ENCODE results near the gene RPS6KC1.
"Not testable (repeated sequence)": the region's sequence is repeated elsewhere in the genome, so short reads cannot be mapped to it uniquely, and the experiment has no call there.

The RPS6KC1 gene

GRCh38 chr1:213292614-213293013, 241.6 kb downstream of the RPS6KC1 start:
- H3K4me3 ChIP-seq (ENCODE audit: low read depth, low read length): no peak overlapping the region
- no peak for TF ChIP-seq CTCF (IDR thresholded peaks at IDR 0.05; ENCODE audit: borderline replicate concordance, insufficient read depth, low read depth, low read length)

GRCh38 chr1:213295860-213296259, 244.8 kb downstream of the RPS6KC1 start:
- no peak overlapping the region for H3K4me3 ChIP-seq (ENCODE audit: low read depth, low read length)
- TF ChIP-seq CTCF (IDR thresholded peaks at IDR 0.05; ENCODE audit: borderline replicate concordance, insufficient read depth, low read depth, low read length): no peak

GRCh38 chr1:213296558-213296957, 245.5 kb downstream of the RPS6KC1 start:
- H3K4me3 ChIP-seq (ENCODE audit: low read depth, low read length): no peak overlapping the region
- no peak for TF ChIP-seq CTCF (IDR thresholded peaks at IDR 0.05; ENCODE audit: borderline replicate concordance, insufficient read depth, low read depth, low read length)

GRCh38 chr1:213297021-213297420, 246.0 kb downstream of the RPS6KC1 start:
- H3K4me3 ChIP-seq (ENCODE audit: low read depth, low read length): no peak overlapping the region
- TF ChIP-seq CTCF (IDR thresholded peaks at IDR 0.05; ENCODE audit: borderline replicate concordance, insufficient read depth, low read depth, low read length): no peak

GRCh38 chr1:213300433-213300832, 249.4 kb downstream of the RPS6KC1 start:
- TF ChIP-seq CTCF (IDR thresholded peaks at IDR 0.05; ENCODE audit: borderline replicate concordance, insufficient read depth, low read depth, low read length): no peak
- H3K4me3 ChIP-seq (ENCODE audit: low read depth, low read length): no peak overlapping the region

- H3K4me3 ChIP-seq (ENCODE audit: low read depth, low read length): not testable (repeated sequence)
These were observed 250.5 kb downstream of the RPS6KC1 start for GRCh38 chr1:213301524-213301923.

- no peak overlapping the region for H3K4me3 ChIP-seq (ENCODE audit: low read depth, low read length)
- TF ChIP-seq CTCF (IDR thresholded peaks at IDR 0.05; ENCODE audit: borderline replicate concordance, insufficient read depth, low read depth, low read length): no peak
These were observed 252.2 kb downstream of the RPS6KC1 start for GRCh38 chr1:213303286-213303685.

- TF ChIP-seq CTCF (IDR thresholded peaks at IDR 0.05; ENCODE audit: borderline replicate concordance, insufficient read depth, low read depth, low read length): no peak
- no peak overlapping the region for H3K4me3 ChIP-seq (ENCODE audit: low read depth, low read length)
These were observed 264.5 kb downstream of the RPS6KC1 start for GRCh38 chr1:213315571-213315970.

- not testable (repeated sequence) for H3K4me3 ChIP-seq (ENCODE audit: low read depth, low read length)
These were observed 267.4 kb downstream of the RPS6KC1 start for GRCh38 chr1:213318458-213318857.

Measured in GM12875 (cell line).